T-helper 22 cell (primary cell): ENCODE results near the gene NDUFA13.

ENCODE experiments used
- DNase-seq: peaks from one replicate; pipeline ENCODE4 v3.0.0-alpha.2; 2020; ENCODE audit warnings: low read depth

Gene NDUFA13

GRCh38 chr19:19533841-19534240 lies 17.8 kb downstream of the NDUFA13 start:
- DNase-seq = no peak

- DNase-seq = no peak
Observed at GRCh38 chr19:19534556-19535265, 18.7 kb downstream of the NDUFA13 start.

DNA sequence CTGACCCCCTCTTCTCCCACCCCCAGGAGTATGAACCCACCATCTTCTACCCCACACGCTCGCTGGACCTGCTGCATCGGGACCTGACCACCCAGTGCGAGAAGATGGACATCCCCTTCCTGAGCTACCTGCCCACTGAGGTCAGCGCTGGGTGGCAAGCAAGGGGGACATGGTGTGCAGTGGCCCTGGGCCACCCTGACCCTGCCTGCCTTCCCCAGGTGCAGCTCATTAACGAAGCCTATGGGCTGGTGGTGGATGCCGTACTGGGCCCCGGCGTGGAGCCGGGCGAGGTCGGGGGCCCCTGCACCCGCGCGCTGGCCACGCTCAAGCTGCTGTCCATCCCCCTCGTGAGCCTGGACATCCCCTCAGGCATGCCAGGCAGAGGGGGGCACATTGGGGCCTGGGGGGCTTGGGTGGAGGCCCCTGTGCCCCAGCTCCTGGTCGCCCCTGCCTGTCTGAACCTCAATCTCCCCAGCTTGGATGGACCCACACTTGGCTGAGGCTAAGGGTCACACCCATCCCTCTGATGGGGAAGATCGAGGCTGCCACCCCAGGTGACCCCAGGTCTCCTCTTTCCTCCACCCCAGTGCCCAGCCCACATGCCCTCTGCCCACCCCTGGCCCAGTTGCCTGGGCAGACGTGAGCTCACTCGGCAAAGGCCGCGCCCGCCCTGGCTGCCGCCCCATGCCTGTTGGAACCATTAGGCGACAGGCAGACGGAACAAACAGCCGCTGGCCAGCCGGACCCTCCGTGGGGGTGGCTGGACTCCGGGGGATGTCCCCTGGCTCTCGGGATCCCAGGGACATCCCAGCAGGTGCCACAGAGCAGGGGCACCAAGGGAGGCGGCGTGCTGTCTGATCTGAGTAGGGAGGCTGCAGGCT lies 19.5 kb downstream of the NDUFA13 start:
- DNase-seq = no peak

- DNase-seq = no peak
Observed at GRCh38 chr19:19537075-19538048, 21.3 kb downstream of the NDUFA13 start.

GRCh38 chr19:19538061-19538784 lies 22.2 kb downstream of the NDUFA13 start, which contains the start of gene CILP2:
Gene CILP2, plus strand, starts transcription at chr19:19538265. Its CDS starts 85 bp downstream, at chr19:19538350.
- DNase-seq = no peak

DNA sequence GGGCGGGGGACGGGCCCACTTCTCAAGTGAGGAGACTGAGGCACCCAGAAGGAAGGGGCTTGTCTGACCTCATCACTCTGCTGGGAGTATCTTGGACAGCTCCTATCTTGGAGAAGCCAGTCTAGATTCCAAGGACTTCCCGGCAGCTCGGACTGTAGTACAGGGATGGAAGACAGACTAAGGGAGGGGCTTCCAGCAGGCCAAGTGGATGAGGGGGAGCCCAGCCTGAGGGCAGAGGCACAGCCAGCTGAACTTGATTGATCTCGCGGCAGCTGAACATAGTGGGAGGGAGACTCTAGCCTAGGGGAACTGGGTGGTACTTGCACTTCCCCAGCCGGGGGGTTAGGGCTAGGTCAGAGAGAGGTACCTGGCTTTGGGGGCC lies 22.8 kb downstream of the NDUFA13 start:
- no peak for DNase-seq

GRCh38 chr19:19539698-19540063 lies 23.7 kb downstream of the NDUFA13 start:
- DNase-seq = no peak

- peak; percentile 65 for DNase-seq
Observed at GRCh38 chr19:19540064-19540714, 24.2 kb downstream of the NDUFA13 start.

DNA sequence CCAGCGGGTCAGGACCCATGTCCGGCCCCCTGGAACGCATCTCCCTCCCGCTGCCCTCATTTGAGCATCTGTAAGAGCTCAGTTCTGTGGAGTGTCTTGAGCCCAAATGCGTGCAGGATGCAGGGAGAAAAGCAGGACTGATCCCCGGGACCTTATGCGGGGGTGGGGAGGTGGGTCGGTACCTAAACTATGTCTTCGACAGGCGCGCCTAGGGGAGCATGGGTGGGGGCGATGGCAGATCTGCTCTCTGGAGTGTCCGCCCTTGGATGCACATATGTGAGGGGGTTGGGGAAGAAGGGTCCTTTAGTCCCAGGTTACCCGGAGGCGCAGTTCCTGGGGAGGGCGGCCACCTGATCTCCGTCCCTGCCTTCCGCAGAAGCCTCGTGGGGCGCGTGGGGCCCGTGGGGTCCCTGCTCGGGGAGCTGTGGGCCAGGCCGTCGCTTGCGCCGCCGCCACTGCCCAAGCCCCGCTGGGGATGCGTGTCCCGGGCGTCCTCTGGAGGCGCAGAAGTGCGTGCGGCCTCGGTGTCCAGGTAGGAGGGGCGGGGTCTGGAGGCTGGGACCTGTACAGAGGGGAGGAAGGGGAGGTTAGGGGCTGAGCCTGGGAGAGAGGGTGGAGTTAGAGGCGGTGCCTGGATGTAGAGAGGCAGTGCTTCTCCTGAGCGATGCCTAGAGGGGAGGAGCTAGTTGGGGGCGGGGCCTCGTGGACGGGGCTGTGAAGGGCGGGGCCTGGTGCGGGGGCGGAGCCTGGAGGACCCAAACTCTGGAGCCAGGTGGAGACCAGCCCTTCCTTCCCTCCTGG lies 24.9 kb downstream of the NDUFA13 start:
- DNase-seq = peak; percentile 66

DNA sequence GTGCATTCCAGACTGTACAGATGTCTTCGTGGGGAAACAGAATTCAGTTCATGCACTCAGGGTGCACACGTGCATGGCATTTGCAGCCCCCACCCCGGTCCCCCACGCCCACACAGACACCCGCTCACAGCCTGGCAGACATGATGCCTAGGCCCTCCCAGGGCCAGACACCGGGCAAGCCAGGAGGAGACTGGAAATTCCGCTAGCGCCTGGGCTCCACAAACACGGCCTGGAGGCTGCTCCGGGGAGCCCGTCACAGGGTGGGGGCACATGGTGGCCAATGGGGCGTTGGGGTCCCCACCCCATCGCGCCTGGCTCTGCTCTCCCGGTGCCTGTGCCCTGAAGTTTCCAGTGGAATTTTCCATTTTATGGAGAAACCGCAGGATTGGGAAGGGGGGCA lies 25.6 kb downstream of the NDUFA13 start:
- DNase-seq = no peak

GRCh38 chr19:19542507-19542906 lies 26.5 kb downstream of the NDUFA13 start:
- no peak for DNase-seq

DNA sequence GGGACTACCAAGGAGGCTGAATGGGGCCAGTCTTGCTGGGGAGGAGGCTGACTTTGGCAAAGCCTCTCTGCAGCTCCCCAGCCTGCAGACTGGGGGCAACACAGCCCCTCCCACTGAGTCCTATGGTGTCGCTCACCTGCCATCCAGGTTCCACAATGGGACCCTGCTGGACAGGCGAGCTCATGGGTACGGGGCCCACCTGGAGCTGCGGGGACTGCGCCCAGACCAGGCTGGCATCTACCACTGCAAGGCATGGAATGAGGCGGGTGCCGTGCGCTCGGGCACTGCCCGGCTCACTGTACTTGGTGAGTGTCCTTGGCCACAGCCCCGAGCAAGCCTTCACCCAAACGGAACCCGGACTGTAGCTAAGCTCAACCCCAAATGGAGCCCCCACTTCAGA lies 27.1 kb downstream of the NDUFA13 start:
- no peak for DNase-seq

- no peak for DNase-seq
Observed at GRCh38 chr19:19543640-19544039, 27.6 kb downstream of the NDUFA13 start.

- no peak for DNase-seq
Observed at GRCh38 chr19:19544257-19544953, 28.4 kb downstream of the NDUFA13 start.

DNA sequence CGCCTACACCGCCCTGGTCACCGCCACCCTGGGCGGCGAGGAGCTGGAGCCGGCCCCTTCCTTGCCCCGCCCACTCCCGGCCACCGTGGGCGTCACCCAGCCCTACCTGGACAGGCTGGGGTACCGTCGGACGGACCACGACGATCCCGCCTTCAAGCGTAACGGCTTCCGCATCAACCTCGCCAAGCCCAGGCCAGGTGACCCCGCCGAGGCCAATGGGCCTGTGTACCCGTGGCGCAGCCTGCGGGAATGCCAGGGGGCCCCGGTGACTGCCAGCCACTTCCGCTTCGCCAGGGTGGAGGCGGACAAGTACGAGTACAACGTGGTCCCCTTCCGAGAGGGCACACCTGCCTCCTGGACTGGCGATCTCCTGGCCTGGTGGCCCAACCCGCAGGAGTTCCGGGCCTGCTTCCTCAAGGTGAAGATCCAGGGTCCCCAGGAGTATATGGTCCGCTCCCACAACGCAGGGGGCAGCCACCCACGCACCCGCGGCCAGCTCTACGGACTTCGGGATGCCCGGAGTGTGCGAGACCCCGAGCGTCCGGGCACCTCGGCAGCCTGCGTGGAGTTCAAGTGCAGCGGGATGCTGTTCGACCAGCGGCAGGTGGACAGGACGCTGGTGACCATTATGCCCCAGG lies 29.0 kb downstream of the NDUFA13 start:
- no peak for DNase-seq

DNA sequence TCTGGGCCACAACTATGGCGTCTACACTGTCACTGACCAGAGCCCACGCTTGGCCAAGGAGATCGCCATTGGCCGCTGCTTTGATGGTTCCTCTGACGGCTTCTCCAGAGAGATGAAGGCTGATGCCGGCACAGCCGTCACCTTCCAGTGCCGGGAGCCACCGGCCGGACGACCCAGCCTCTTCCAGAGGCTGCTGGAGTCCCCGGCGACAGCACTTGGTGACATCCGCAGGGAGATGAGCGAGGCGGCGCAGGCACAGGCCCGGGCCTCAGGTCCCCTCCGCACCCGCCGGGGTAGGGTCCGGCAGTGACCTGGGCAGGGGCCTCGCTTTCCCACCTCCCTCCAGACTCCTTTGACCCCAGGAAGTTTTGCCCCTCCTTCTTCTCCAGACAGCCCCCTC lies 29.7 kb downstream of the NDUFA13 start:
- DNase-seq = no peak

GRCh38 chr19:19546751-19547162 lies 30.7 kb downstream of the NDUFA13 start:
- DNase-seq = no peak

DNA sequence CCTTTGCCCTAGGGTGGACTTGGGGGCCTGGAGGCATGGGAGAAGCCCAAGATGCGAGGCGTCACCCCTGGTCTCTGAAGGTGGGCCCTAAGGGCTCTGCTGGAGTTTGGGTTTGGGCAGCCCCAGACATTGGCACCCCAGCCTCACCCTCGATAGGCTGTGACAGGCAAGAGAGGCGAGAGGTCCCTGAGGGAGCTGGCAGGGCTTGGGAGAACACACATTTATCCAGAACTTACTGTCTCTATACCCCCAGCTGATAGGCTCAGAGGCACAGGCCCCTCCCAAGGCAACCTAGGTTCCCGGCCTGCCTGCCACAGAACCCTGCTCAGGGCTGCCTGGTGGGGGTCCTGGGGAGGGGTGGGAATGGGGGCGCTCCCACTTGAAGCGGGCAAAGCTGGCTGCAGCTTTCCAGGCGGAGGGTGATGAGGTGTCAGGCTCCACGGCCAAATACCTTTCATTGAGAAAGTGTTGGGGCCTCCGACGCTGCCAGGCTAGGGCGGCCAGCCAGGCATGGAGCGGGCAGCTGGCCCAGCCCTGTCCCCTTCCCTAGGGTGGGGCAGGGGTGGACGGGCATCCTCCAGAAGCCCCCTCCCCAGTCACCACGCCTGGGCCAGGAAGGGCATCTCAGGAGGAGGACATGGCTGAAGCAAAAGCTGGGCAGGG lies 31.8 kb downstream of the NDUFA13 start:
- no peak for DNase-seq
